DMS53 treated with DMSO at 0.1 percent for 48 hours (cell line): ENCODE data around the gene CUEDC2.

Experiments
- DNase-seq: peaks from one replicate; lab custom pipeline; 2025; ENCODE audit not compliant: unreplicated experiment; lab: John Stamatoyannopoulos, UW

The CUEDC2 gene

GRCh38 chr10:102398172-102399020, 34.0 kb downstream of the CUEDC2 start:
- DNase-seq: no peak

- no peak for DNase-seq
These were observed 34.9 kb downstream of the CUEDC2 start for GRCh38 chr10:102397222-102398171.

- DNase-seq: no peak
These were observed 35.6 kb downstream of the CUEDC2 start for GRCh38 chr10:102396730-102397151.

DNA sequence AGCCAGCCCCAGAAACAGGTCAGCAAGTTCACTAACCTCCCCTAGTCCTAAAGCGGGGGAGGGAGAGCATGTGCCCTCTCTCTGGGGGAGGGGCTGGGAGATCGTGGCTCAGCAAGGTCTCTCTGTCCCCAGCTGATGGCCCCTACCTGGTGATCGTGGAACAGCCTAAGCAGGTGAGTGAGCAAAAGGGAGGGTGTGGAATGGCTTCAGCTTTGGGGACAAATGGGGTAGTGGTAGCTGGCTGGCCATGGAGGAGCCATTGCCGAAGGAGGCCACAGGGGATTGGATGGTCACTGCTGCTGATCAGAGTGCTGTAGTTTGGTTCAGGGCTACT, 36.1 kb downstream of the CUEDC2 start:
- DNase-seq: no peak

DNA sequence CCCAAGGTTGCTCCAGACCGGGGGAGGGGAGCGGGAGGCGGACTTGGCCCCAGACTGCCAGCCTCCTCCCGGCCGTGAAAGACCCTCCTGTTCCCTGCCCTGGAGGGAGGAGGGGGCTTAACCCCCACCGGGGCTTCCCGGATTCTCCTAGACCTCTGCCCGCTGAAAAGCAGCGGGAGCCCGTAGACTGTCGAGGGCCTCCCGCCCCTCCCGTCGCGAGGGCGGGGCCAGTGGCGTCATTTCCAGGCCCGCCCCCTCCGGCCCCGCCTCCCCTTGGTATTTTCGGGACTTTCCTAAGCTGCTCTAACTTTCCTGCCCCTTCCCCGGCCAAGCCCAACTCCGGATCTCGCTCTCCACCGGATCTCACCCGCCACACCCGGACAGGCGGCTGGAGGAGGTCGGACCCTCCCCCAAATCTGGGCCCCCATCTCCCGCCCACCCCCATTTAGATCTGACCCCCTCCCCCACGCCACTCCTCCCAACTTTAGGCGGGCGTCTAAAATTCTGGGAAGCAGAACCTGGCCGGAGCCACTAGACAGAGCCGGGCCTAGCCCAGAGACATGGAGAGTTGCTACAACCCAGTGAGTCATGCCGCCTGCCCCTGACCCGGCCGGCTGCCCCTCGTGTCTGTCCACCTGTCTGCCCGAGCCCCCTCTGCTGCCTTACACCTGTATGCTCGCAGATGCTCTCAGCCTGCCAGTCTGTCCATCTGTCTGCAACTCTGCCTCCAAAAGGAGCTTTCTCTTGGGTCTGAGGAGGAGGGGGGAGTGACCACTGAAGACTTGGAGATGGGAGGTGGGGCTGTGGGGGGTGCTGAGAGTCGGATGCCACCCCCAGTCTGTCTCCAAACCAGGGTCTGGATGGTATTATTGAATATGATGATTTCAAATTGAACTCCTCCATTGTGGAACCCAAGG, 36.7 kb downstream of the CUEDC2 start, which contains the start of gene NFKB2:
Gene NFKB2, plus strand, starts transcription at position 306 of the 917 bp plus-strand sequence. Its CDS starts 255 bp downstream, at position 561.
- peak; percentile 43 for DNase-seq

DNA sequence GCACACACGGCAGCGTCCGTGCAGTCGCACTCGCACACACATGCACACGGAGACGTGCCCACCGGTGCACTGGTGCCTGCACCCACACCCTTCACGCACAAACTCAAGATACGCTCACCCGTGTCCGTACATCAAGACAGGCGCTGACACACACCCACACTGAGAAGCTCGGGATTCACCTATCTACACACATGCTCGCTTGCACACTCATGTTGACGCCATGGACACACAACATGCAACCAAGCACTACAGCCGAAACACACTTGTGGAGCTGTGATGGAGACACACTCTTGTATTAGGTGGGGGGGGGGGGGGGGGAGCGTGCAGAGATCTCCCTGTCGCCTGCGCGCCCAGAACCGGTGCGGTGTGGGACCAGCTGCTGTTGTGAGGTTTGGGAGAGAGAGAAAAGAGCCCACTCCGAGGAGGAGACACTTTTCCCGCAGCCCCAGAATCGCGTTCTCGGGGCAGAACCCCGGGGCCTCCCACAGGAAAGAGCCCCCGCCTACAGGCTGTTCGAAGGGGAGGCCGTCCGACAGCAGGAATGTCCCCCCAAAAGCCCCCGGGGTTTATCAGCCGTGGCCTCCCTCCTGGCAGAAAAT, 37.5 kb downstream of the CUEDC2 start:
- DNase-seq: peak; percentile 80

- DNase-seq: peak; percentile 85
These were observed 38.1 kb downstream of the CUEDC2 start for GRCh38 chr10:102394079-102394800.

- DNase-seq: no peak
These were observed 38.8 kb downstream of the CUEDC2 start for GRCh38 chr10:102393411-102394078.

GRCh38 chr10:102392306-102392705, 40.1 kb downstream of the CUEDC2 start:
- no peak for DNase-seq

DNA sequence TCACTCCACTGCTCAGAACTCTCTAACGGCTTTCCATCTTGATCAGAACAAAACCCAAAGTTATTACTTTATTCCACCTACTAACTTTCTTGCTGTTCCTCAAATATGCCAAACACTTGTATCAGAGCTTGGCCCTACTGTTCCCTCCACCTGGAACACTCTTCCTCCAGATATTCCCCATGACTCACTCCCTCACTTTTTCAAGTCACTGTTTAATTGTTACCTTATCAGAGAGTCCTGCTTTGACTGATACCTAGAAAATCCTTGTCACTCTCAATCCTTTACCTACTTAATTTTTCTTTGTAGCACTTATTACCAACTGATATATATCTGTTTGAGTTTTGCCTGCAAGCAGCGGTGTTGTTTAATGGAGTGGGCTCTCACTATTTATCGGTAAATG, 42.5 kb downstream of the CUEDC2 start:
- DNase-seq: no peak

- no peak for DNase-seq
These were observed 47.6 kb downstream of the CUEDC2 start for GRCh38 chr10:102384606-102385429.

GRCh38 chr10:102384053-102384452, 48.3 kb downstream of the CUEDC2 start:
- DNase-seq: no peak

DNA sequence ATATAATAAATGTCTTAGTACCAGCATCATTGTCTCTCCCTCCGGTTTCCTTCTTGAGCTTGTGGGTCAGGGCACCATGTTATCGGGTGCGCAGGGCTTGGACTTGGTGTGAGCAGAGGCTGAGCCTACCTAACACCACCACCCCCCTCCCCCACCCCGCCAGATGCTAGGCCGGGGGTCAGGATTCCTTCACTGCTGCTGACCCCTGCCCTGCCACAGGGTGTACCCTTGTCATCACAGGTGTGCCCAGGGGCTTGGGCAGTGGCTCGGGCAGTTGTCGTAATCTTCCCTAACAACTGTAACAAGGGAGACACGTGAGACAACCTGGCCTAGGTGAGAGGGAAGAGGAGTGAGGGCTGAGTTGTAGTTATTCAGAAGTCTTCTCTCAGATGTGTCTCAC, 49.5 kb downstream of the CUEDC2 start:
- no peak for DNase-seq

- no peak for DNase-seq
These were observed 50.4 kb downstream of the CUEDC2 start for GRCh38 chr10:102381983-102382382.

DNA sequence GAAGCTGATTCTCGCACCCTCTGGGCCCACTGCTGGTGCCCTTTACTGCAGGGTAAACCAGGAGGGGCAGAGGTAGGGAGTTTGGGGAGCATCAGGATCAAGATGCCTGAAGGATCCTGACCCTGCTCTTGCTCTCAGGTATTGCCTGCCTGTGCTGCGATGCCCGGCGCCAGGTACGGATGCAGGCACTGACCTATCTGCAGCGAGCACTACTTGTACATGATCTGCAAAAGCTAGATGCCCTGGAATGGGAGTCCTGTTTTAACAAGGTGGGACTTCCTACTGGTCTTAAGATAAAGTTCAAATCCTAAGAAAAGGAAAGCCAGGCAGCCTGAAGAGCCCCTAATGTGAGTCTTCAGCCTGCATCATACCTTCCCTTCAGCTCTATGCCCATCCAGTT, 53.0 kb downstream of the CUEDC2 start:
- no peak for DNase-seq

- DNase-seq: no peak
These were observed 55.5 kb downstream of the CUEDC2 start for GRCh38 chr10:102376901-102377300.

DNA sequence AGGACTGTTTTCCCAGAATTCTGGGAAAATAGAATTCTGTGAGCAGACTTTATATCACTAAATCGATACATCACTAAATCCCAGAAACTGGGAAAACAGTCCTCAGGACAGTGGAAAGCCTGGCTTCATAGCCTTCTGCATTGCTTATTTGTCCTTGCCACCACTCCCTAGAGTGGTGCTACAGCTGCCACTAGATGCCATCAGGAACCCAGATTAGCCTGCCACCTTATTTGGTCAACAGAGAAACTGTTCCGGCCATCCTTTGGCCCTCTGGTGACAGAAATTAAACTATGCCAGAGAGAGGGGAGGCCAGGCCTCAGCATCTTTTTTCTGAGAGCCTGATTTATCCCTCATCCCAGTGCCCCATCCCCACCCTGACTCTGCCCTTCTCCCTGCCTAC, 56.5 kb downstream of the CUEDC2 start:
- no peak for DNase-seq

DNA sequence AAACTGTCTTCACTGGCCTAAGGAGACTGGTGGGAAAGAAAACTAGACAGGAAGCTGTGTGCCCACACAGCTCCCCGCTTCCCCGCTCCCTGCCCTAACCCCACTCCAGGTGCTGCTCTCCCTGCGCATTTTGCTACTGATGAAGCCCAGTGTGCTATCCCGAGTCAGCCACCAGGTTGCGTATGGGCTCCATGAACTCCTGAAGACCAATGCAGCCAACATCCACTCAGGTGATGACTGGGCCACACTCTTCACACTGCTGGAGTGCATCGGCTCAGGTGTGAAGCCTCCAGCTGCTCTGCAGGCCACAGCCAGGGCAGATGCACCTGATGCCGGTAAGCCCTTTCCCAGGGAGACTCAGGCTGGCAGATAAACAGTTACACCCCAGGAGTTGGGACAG, 57.1 kb downstream of the CUEDC2 start:
- no peak for DNase-seq
